Esophagus squamous epithelium (tissue), 5 donors: Measurements from ENCODE around the gene UTP25. TPM values are rescaled to one million over a fixed set of nuclear protein-coding genes. Genes with fewer than 3 reads are reported as not detected.
"Not testable (repeated sequence)": the region's sequence is repeated elsewhere in the genome, so short reads cannot be mapped to it uniquely, and the experiment has no call there.

Experiments used
- DNase-seq: peaks from one replicate; lab custom pipeline; 2025; lab: John Stamatoyannopoulos, UW
- H3K27ac ChIP-seq, 4 donors: fragments of 200-600 bp; sonication (generic); one replicate each; pipeline ENCODE4 v1.5.1; 2016 to 2019; ENCODE audit warnings: mild to moderate bottlenecking in 1 of 4
- H3K27me3 ChIP-seq, 4 donors: fragments of 200-600 bp; sonication (generic); 1 replicate in 3 of 4; 2 replicates in 1 of 4; pipeline versions ENCODE4 v1.5.1 to v1.6.0; 2017 to 2021; ENCODE audit warnings: antibody characterized with exemption in 1 of 4
- H3K36me3 ChIP-seq, 3 donors: fragments of 200-600 bp; sonication (generic); one replicate each; pipeline ENCODE4 v1.5.1; 2016 to 2019
- H3K4me1 ChIP-seq, 3 donors: fragments of 200-600 bp; sonication (generic); one replicate each; pipeline ENCODE4 v1.5.1; 2017 to 2019
- H3K4me3 ChIP-seq, 4 donors: fragments of 200-600 bp; sonication (generic); 1 replicate in 3 of 4; 2 replicates in 1 of 4; pipeline ENCODE4 v1.5.1; 2016 to 2019; ENCODE audit warnings: mild to moderate bottlenecking in 2 of 4, moderate library complexity in 1 of 4
- H3K9me3 ChIP-seq, 3 donors: fragments of 200-600 bp; sonication (generic); one replicate each; pipeline ENCODE4 v1.5.1; 2016 to 2019
- CTCF ChIP-seq, 6 experiments: fragments of 450-650 bp in 4 of 6; fragments of 200-600 bp in 2 of 6; sonication (generic) in 2 of 6; IDR thresholded peaks; one replicate each; pipeline ENCODE4 v1.5.1; 2016 to 2019; ENCODE audit warnings: antibody characterized with exemption in 6 of 6, mild to moderate bottlenecking in 4 of 6, moderate library complexity in 4 of 6
- POLR2A ChIP-seq, 4 donors: fragments of 450-650 bp; IDR thresholded peaks; one replicate each; pipeline ENCODE4 v1.6.1; 2017; ENCODE audit warnings: antibody characterized with exemption in 4 of 4, mild to moderate bottlenecking in 4 of 4, moderate library complexity in 3 of 4
- WGBS, 2 donors: methylation state at CpG; one replicate each; pipeline ENCODE4 v1.1.5; 2018; 5-methylcytosine and 5-hydroxymethylcytosine counted together
- intact Hi-C: fragments of 100-400 bp; cut with DNase I; formaldehyde crosslinking; loops from one replicate; pipeline ENCODE4 v1.15.0; 2022
- total RNA-seq, 4 donors: library from RNA; depleted of rRNA; stranded (reverse); fragments of >200 nt; gene quantifications; one replicate each; pipeline ENCODE4 v1.1.0, GENCODE V29; 2016
- donor health status: DM: yes; HTN: yes; CAD: no.

Gene UTP25
- total RNA-seq, 4 donors from 2014 or later: 3.9 to 13.5 (median 7.8) TPM

GRCh38 chr1:209884249-209884648 lies 56.5 kb downstream of the UTP25 start:
- Histone ChIP-seq H3K27me3 (peaks cover 0 to 52% (median 0%) of the 10 kb centered on the region in 4 donors), H3K9me3 (no peaks in the 10 kb centered on the region), H3K36me3 (no peaks in the 10 kb centered on the region), H3K4me3 (no peak overlapping the region), H3K27ac (no peak overlapping the region), H3K4me1 (peaks cover 0 to 10% (median 0%) of the 10 kb centered on the region in 3 donors)
- TF ChIP-seq CTCF (IDR thresholded peaks at IDR 0.05): no peak
- TF ChIP-seq POLR2A (IDR thresholded peaks at IDR 0.05): no peak
- no peak for DNase-seq
- WGBS, 2 donors: 48 to 63% methylated on average over 4 of the region's 4 CpGs
- intact Hi-C loops: no loop called here

GRCh38 chr1:209884665-209885117 lies 56.9 kb downstream of the UTP25 start:
- WGBS, 2 donors: 0 to 9% methylated on average over 2 of the region's 2 CpGs
- intact Hi-C loops: no loop called here
- Histone ChIP-seq H3K4me3 (no peak overlapping the region), H3K4me1 (peaks cover 0 to 10% (median 0%) of the 10 kb centered on the region in 3 donors), H3K27ac (no peak overlapping the region), H3K27me3 (peaks cover 0 to 47% (median 0%) of the 10 kb centered on the region in 4 donors), H3K36me3 (no peaks in the 10 kb centered on the region), H3K9me3 (no peaks in the 10 kb centered on the region)
- no peak for DNase-seq
- TF ChIP-seq CTCF (IDR thresholded peaks at IDR 0.05) (no peak), POLR2A (IDR thresholded peaks at IDR 0.05) (no peak)

- H3K36me3 ChIP-seq: no peaks in the 10 kb centered on the region
- H3K4me1 ChIP-seq: peaks cover 0 to 10% (median 0%) of the 10 kb centered on the region in 3 donors
- no peaks in the 10 kb centered on the region for H3K9me3 ChIP-seq
- intact Hi-C loops: no loop called here
- no peak overlapping the region for H3K4me3 ChIP-seq
- TF ChIP-seq CTCF (IDR thresholded peaks at IDR 0.05) (no peak), POLR2A (IDR thresholded peaks at IDR 0.05) (no peak)
- peaks cover 0 to 38% (median 0%) of the 10 kb centered on the region in 4 donors for H3K27me3 ChIP-seq
- DNase-seq: no peak
- 82 to 86% methylated on average over 7 of the region's 7 CpGs for WGBS, 2 donors
- H3K27ac ChIP-seq: no peak overlapping the region
Observed at GRCh38 chr1:209885403-209886218, 57.8 kb downstream of the UTP25 start.

- Histone ChIP-seq H3K4me3 (no peak overlapping the region), H3K27ac (no peak overlapping the region), H3K4me1 (peaks cover 0 to 10% (median 0%) of the 10 kb centered on the region in 3 donors), H3K9me3 (no peaks in the 10 kb centered on the region), H3K27me3 (peaks cover 0 to 32% (median 0%) of the 10 kb centered on the region in 4 donors), H3K36me3 (no peaks in the 10 kb centered on the region)
- intact Hi-C loops: no loop called here
- WGBS, 2 donors: 14 to 25% methylated on average over 1 of the region's 1 CpG
- TF ChIP-seq POLR2A (IDR thresholded peaks at IDR 0.05) (no peak), CTCF (IDR thresholded peaks at IDR 0.05) (no peak)
- no peak for DNase-seq
Observed at GRCh38 chr1:209886219-209886536, 58.4 kb downstream of the UTP25 start.

- DNase-seq, H3K4me3 ChIP-seq: not testable (repeated sequence)
Observed at GRCh38 chr1:209888291-209889076, 60.7 kb downstream of the UTP25 start.

More at GRCh38 chr1:209888291-209889076, 60.7 kb downstream of the UTP25 start:
- H3K9me3 ChIP-seq, H3K4me1 ChIP-seq, H3K27ac ChIP-seq, intact Hi-C loops, H3K36me3 ChIP-seq: not testable (repeated sequence)
- 71 to 77% methylated on average over 11 of the region's 31 CpGs for WGBS, 2 donors
- peaks cover 0 to 19% (median 0%) of the 10 kb centered on the region in 4 donors for H3K27me3 ChIP-seq
